ENCODE data around the gene DENND4C.

The DENND4C gene

GRCh38 chr9:19404283-19405075 lies 174.0 kb downstream of the DENND4C start:
- no peak overlapping the region for H3K4me3 ChIP-seq (ENCODE audit: low read depth, low read length)
- H3K4me1 ChIP-seq = no peaks in the 10 kb centered on the region
- no peak for TF ChIP-seq CTCF (IDR thresholded peaks at IDR 0.05)
- H3K36me3 ChIP-seq (ENCODE audit: control insufficient read depth, insufficient read depth, low read length) = no peaks in the 10 kb centered on the region
- peak overlapping the region; percentile 9 for H3K4me2 ChIP-seq (ENCODE audit: low read length)
- no peaks in the 10 kb centered on the region for H3K79me2 ChIP-seq
- H3K9me3 ChIP-seq (ENCODE audit: control insufficient read depth, low read length) = no peaks in the 10 kb centered on the region
- H3K9ac ChIP-seq = no peak overlapping the region
- H3K27ac ChIP-seq = no peak overlapping the region
- H3K27me3 ChIP-seq (ENCODE audit: control insufficient read depth, insufficient read depth, low read length) = no peaks in the 10 kb centered on the region
- H2AFZ ChIP-seq = no peak overlapping the region

GRCh38 chr9:19405771-19406170 lies 175.3 kb downstream of the DENND4C start:
- Histone ChIP-seq H3K79me2 (no peaks in the 10 kb centered on the region), H3K9ac (no peak overlapping the region), H3K4me2 (ENCODE audit: low read length) (no peak overlapping the region), H3K36me3 (ENCODE audit: control insufficient read depth, insufficient read depth, low read length) (no peaks in the 10 kb centered on the region), H3K4me1 (peaks cover 3% of the 10 kb centered on the region), H2AFZ (no peak overlapping the region), H3K27me3 (ENCODE audit: control insufficient read depth, insufficient read depth, low read length) (no peaks in the 10 kb centered on the region), H3K27ac (no peak overlapping the region), H3K4me3 (ENCODE audit: low read depth, low read length) (no peak overlapping the region), H3K9me3 (ENCODE audit: control insufficient read depth, low read length) (no peaks in the 10 kb centered on the region)
- TF ChIP-seq CTCF (IDR thresholded peaks at IDR 0.05) = no peak

- TF ChIP-seq CTCF (IDR thresholded peaks at IDR 0.05) = no peak
- Histone ChIP-seq H3K9ac (no peak overlapping the region), H3K4me2 (ENCODE audit: low read length) (peak overlapping the region; percentile 79), H3K27me3 (ENCODE audit: control insufficient read depth, insufficient read depth, low read length) (no peaks in the 10 kb centered on the region), H3K79me2 (no peaks in the 10 kb centered on the region), H3K9me3 (ENCODE audit: control insufficient read depth, low read length) (no peaks in the 10 kb centered on the region), H3K4me3 (ENCODE audit: low read depth, low read length) (peak overlapping the region; percentile 63), H2AFZ (peak overlapping the region; percentile 86), H3K36me3 (ENCODE audit: control insufficient read depth, insufficient read depth, low read length) (no peaks in the 10 kb centered on the region), H3K27ac (peak overlapping the region; percentile 69), H3K4me1 (peaks cover 3% of the 10 kb centered on the region)
Measured at GRCh38 chr9:19408316-19408692, 177.8 kb downstream of the DENND4C start.

GRCh38 chr9:19408693-19409400 lies 178.4 kb downstream of the DENND4C start, which contains the start of gene ACER2:
Gene ACER2, plus strand, starts transcription at chr9:19409009. Its CDS starts 76 bp downstream, at chr9:19409085.
- Histone ChIP-seq H3K36me3 (ENCODE audit: control insufficient read depth, insufficient read depth, low read length) (no peaks in the 10 kb centered on the region), H2AFZ (peak within 1 kb of the TSS; percentile 86), H3K4me3 (ENCODE audit: low read depth, low read length) (peak within 1 kb of the TSS; percentile 63), H3K9ac (peak within 1 kb of the TSS; percentile 35), H3K4me1 (peaks cover 3% of the 10 kb centered on the region), H3K27ac (peak within 1 kb of the TSS; percentile 69), H3K4me2 (ENCODE audit: low read length) (peak within 1 kb of the TSS; percentile 79), H3K27me3 (ENCODE audit: control insufficient read depth, insufficient read depth, low read length) (no peaks in the 10 kb centered on the region), H3K9me3 (ENCODE audit: control insufficient read depth, low read length) (no peaks in the 10 kb centered on the region), H3K79me2 (no peaks in the 10 kb centered on the region)
- TF ChIP-seq CTCF (IDR thresholded peaks at IDR 0.05) = no peak
